GM12892 (cell line): ENCODE results near the gene CMAS.
"Not testable (repeated sequence)": the region's sequence is repeated elsewhere in the genome, so short reads cannot be mapped to it uniquely, and the experiment has no call there.

Experiments used
- DNase-seq: peaks from one replicate; pipeline ENCODE4 v3.0.0; 2011; ENCODE audit not compliant: insufficient read length
- FAIRE-seq: peaks from 2 replicates; lab custom pipeline; 2011; peaks lifted over from hg19 to GRCh38; lab: Jason Lieb, UNC
- POLR2A ChIP-seq: IDR thresholded peaks from 2 replicates; pipeline ENCODE4 v1.6.1; 2011; ENCODE audit warnings: low read depth, low read length, control low read depth
- POLR2AphosphoS5 ChIP-seq: IDR thresholded peaks from 2 replicates; pipeline ENCODE4 v1.6.1; 2011; ENCODE audit warnings: low read depth, low read length, control low read depth
- TAF1 ChIP-seq: IDR thresholded peaks from 2 replicates; pipeline ENCODE4 v1.6.1; 2011; ENCODE audit warnings: low read depth, mild to moderate bottlenecking, control low read depth, low read length, borderline replicate concordance

The CMAS gene

DNA sequence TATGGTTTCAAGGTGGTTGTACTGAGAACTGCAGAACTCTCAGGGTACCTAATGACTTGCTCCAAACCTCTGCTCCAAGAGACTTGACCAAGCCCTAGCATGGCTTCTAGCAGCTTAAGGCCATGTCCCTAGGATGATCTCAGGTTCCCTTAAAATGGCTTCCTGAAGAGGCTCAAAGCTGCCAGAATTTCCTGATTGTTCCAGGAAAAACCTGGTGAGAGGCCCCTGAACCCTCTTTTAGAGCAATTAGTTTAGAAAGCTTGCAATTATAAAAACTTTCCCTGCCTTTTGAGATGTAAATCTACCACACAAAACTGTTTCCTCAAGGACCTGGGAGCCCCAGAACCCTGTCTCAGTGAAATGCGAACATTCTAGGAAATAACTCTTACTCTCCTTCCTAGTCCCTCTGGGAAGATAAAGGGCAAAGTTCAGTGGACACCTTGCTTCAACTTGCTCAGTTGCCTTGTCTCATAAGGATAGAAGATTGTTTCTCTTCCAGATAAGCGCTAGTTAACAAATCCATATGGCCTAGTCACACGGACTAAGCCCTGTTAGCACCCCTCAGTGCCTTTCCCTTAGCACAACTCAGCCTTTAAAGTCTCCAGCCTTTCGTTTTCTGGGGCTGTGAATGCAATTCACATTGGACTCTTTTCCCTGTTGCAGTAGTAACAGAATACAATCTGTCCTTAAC, 2.5 kb downstream of the CMAS start:
- FAIRE-seq (no peak), DNase-seq (no peak)
- TF ChIP-seq POLR2AphosphoS5, result no peak
- TF ChIP-seq TAF1, result no peak
- no peak for TF ChIP-seq POLR2A

DNA sequence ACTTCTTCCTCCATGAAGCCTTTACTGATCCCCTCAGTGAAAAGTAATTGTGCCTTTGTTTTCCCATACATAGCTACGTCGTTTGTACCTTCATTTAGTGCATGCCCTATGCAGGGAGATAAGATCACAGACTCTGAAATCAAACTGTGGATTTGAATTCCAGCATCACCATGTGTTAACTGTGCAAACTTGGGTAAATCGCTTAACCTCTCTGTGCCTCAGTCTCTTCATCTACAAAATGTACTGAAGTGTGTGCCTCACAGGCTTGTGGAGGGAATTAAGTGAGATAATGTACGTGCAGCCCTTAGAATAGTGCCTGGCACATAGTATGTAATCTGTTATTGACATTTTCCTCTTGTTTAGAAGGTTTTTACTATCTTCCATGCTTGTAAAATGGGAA, 4.1 kb downstream of the CMAS start:
- DNase-seq (no peak), FAIRE-seq (no peak)
- no peak for TF ChIP-seq POLR2AphosphoS5
- TF ChIP-seq POLR2A, result no peak

DNA sequence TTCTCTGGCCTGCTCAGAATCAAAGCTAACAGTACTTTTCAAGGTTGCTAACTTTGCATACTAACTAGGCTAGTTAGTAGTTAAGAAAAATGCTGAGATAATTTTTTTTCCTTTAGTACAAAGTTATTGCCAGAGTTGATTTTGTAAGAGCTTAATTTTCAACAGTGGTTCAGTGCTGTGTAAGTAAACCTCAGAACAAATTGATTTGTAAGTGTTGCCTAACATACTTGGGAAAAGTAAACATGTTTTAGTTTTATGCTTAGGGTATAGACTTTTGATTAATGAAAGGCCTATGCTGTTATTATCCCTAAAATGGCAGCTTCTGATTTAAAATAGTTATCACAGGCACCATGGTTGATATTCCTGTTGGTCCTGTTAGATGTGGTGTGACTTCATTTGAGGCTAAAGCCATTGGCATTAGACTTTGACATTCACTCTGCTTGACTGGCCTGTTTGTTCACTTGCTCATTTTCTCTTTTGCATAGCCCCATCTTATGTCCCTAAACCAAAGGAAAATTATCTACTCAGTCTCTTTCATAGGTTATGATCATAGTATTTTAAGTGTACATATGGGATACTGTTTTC, 5.2 kb downstream of the CMAS start:
- DNase-seq (no peak), FAIRE-seq (no peak)
- TF ChIP-seq POLR2A (no peak), POLR2AphosphoS5 (no peak), TAF1 (no peak)

DNA sequence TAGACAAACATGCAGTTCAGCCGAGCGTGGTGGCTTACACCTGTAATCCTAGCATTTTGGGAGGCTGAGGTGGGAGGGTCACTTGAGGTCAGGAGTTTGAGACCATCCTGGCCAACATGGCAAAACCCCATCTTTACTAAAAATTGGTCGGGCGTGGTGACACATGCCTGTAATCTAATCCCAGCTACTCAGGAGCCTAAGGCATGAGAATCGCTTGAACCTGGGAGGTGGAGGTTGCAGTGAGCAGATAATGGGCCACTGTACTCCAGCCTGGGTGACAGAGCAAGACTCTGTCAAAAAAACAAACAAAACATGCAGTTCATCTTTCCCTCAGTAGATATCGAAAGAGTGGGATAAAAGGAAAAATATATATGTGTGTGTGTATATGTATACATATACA, 7.0 kb downstream of the CMAS start:
- FAIRE-seq, DNase-seq: not testable (repeated sequence)

DNA sequence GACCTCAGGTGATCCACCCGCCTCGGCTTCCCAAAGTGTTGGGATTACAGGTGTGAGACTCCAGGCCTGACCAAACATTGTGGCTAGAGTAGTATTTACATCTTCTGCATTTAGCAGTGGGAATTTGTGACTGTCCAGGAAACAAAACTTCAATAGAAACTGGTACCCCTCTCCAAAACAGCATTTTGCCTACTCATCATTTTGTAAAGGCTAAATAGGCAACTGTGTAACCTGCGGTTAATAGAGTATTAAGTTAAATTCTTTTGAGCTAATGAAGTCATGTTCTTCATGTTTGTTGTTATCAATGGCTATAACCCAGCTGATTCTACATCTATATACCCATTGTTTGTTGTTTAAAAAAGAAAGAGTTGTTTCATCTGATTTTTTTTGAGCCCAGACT, 8.1 kb downstream of the CMAS start:
- TF ChIP-seq POLR2A, result no peak
- TF ChIP-seq TAF1, result no peak
- no peak for TF ChIP-seq POLR2AphosphoS5
- DNase-seq (no peak), FAIRE-seq (no peak)

DNA sequence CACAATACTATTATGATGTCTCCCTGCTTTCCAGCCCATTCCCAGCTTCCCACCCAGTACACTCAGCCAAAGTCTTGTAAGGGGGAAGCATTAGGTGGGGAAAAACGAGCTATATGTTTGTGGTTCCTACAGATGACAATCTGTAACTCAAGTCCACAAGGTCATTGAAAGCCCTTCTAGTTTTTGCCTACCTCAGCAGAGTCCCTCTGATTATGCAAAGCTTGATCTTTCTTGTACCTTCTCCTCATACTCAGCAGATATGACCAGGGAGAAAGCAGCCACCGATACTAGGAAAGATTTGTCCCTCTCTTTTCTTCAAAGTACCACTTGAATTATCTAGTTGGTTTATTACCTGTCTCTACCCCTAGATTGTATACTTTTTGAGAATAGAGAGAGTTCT, 10.6 kb downstream of the CMAS start:
- no peak for DNase-seq
- no peak for FAIRE-seq
- no peak for TF ChIP-seq POLR2AphosphoS5
- TF ChIP-seq POLR2A, result no peak
- TF ChIP-seq TAF1, result no peak

DNA sequence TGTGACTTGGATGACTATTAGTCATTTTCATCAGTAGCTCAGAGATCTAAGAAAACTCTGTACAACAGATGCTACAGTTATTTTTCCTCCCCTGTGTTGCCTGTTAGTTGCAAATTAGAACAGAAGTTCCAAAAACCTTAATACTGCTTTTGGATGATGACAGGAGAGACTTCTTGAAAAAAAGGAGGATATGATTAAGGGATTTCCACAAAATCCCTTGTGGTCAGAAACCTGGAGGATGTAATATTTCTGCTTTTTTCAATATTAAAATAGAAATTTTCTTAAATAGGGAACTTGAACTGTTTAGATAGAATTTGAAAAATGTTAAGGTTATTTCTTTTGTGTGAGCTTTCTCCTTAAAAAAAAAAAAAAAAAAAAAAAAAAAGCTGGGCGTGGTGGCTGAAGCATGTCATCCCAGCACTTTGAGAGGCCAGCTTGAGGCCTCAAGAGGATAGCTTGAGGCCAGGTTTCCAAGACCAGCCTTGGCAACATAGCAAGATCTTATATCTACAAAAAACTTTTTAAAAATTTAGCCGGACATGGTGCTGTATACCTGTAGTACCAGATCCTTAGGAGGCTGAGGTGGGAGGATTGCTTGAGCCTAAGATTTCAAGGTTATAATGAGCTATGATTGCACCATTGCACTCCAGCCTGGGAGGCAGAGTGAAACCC, 14.1 kb downstream of the CMAS start:
- DNase-seq, result no peak
- no peak for FAIRE-seq
- TF ChIP-seq TAF1, result no peak
- no peak for TF ChIP-seq POLR2AphosphoS5
- TF ChIP-seq POLR2A, result no peak

DNA sequence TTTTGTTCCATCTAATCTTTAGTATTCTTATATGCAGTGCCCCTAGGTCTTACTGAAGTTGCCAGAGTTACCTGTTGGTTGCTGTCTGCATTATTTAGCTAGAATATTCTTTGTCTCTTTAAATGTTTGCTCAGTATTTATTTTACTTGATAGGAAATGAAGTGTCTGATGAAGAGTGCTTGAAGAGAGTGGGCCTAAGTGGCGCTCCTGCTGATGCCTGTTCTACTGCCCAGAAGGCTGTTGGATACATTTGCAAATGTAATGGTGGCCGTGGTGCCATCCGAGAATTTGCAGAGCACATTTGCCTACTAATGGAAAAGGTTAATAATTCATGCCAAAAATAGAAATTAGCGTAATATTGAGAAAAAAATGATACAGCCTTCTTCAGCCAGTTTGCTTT, 18.9 kb downstream of the CMAS start:
- no peak for FAIRE-seq
- no peak for DNase-seq
- TF ChIP-seq TAF1 (no peak), POLR2A (no peak), POLR2AphosphoS5 (no peak)

DNA sequence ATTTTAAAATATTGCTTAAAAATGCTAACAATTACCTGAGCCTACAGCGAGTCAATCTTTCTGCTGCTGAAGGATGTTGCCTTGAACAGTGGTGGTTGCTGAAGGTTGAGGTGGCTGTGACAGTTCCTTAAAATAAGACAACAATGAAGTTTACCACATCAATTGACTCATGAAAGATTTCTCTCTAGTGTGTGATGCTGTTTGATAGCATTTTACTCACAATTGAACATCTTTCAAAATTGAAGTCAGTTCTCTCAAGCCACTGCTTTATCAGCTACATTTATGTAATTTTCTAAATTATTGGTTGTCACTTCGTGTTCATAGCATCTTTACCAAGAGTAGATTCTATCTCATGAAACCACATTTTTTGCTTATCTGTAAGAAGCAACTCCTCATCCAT, 20.3 kb downstream of the CMAS start:
- TF ChIP-seq TAF1 (no peak), POLR2AphosphoS5 (no peak), POLR2A (no peak)
- DNase-seq, result no peak
- no peak for FAIRE-seq

DNA sequence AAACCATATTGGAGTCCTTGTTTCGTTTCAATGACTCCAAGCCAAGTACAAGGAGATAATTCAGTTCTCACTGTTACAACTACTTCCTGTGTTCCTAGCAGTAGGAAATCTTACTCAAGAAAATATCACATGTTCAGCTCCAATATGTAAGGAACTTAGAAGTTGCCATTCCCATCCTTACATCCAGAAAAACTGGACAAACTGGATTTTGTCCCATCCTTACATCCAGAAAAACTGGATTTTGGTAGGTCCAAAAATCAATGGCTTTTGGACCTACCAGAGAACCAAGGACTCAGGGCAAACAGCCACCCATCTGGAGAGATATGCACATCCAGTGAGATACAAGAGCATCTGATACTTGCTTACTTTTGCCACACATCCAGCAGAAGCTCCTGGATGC, 23.8 kb downstream of the CMAS start:
- no peak for DNase-seq
- FAIRE-seq, result no peak
- TF ChIP-seq POLR2AphosphoS5, result no peak
- TF ChIP-seq POLR2A, result no peak
- no peak for TF ChIP-seq TAF1

DNA sequence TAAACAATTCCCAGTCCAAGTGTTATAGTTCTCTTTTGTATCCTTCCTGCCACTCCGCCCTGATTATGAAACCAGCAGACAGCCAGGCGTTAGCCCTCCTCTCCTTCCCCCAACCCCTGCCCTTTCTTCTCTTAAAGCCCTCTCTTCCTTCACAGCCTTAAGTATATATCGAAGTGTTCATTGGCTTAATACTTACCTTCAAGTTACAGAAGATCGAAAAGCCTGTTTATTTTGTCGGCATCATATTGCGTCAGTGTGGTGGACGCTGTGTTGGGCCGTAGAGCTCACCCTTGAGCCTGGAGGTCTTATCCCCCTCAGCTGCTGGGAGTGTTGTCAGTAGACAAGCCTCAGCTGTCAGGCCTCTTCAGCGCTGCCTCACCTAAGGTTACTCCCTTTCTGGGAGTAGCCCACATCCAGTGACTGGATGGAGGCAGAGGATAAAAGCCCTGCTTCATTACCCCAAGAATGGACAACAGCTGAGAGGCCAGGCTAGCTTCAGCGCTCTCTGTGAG, 36.2 kb downstream of the CMAS start:
- DNase-seq, result no peak
- no peak for TF ChIP-seq POLR2A
- no peak for TF ChIP-seq POLR2AphosphoS5
- TF ChIP-seq TAF1, result no peak
- FAIRE-seq, result no peak

DNA sequence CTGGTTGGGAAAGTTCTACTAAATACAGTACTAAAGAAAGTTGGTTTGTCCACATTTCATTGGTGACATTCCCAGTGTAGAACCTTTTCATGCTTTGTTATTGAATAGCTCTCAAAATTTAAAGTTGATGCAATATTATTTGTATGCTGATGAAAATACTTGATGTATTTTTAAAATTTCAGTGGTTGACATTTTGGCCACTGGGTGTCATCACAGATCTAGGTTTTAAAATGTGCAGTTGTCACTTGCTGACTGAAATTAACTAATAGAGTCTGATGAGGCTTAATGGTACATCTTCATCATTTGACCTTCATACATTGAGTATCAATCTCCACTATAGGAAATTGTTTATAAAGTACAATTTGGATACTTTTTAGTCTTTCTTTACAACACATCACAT, 37.1 kb downstream of the CMAS start:
- DNase-seq, result no peak
- no peak for TF ChIP-seq TAF1
- TF ChIP-seq POLR2AphosphoS5, result no peak
- TF ChIP-seq POLR2A, result no peak
- FAIRE-seq, result peak; percentile 30

DNA sequence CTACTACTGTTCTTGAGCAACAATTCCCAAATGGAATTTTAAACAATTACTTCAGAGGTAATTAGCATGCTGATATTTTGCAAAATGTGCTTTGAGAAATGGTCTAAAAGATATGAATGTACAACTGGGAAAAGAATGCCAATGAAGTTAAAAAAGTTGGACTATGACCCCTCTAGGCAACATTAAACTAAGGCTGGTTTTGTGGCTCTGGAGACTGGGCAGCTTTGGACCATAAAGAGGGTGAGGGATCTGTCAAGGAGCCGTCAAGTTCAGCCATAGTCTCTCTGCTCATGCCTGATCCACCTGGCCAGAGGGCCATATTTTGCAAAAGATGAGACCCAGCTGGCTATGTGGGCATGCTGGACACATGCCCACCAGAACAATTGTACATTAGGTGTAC, 38.8 kb downstream of the CMAS start:
- TF ChIP-seq TAF1 (no peak), POLR2AphosphoS5 (no peak), POLR2A (no peak)
- DNase-seq, result no peak
- no peak for FAIRE-seq
